Measurements from ENCODE around the gene MYEOV.

MYEOV gene

DNA sequence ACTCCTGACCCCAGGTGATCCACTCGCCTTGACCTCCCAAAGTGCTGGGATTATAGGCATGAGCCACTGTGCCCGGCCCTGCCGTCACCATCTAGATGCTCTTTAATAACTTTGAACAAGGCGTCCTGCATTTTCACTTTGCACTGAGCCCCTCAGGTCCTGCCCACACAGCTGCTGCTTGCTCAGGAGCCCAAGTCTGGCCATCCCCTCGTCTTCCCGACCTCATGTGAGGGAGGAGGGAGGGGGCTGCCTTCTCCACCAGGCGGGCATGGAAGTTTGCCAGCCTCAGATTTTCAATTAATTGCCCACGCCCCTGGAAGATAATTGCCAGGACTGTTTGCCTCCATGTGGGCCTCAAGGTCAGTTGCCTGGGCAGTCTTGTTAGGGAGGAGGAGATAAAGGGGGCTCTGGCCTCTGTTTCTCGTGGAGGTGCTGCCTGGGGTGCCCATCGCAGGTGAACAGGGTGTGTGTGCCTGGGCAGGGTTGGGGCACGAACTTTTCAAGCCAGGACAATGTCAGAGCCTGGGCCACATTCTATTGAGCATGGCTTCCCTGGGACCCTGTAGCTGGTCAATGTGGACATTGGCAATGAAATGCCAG lies 27.9 kb upstream of the MYEOV start:
- TF ChIP-seq CTCF (conservative IDR thresholded peaks at IDR 0.05; ENCODE audit: low read depth, low read length), result no peak
- DNase-seq (ENCODE audit: low read depth), result no peak
- H3K4me3 ChIP-seq (ENCODE audit: low read depth, low read length), result no peak overlapping the region

GRCh38 chr11:69267395-69267805 lies 26.6 kb upstream of the MYEOV start:
- no peak overlapping the region for H3K4me3 ChIP-seq (ENCODE audit: low read depth, low read length)
- DNase-seq (ENCODE audit: low read depth), result no peak
- TF ChIP-seq CTCF (conservative IDR thresholded peaks at IDR 0.05; ENCODE audit: low read depth, low read length), result no peak

DNA sequence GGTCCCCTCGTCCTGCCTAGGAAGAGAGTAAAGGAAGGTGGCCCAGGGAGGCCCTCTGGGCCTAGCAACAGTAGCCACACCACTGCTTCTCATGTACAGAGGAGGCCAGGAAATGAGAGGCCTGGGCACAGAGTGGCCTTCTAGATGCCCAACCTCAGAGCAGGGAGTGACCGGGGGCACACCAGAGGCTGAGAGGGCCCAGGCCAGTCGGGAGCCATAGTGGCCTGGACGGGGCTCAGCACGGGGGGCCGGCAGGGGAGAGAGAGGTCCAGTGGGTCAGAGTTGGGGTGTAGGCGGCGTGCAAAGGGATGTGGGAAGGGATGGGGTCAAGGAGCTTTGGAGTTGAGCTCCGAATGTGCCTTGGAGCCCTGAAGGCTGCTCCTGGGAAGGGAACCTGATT lies 25.0 kb upstream of the MYEOV start:
- H3K4me3 ChIP-seq (ENCODE audit: low read depth, low read length), result no peak overlapping the region
- no peak for DNase-seq (ENCODE audit: low read depth)
- no peak for TF ChIP-seq CTCF (conservative IDR thresholded peaks at IDR 0.05; ENCODE audit: low read depth, low read length)

DNA sequence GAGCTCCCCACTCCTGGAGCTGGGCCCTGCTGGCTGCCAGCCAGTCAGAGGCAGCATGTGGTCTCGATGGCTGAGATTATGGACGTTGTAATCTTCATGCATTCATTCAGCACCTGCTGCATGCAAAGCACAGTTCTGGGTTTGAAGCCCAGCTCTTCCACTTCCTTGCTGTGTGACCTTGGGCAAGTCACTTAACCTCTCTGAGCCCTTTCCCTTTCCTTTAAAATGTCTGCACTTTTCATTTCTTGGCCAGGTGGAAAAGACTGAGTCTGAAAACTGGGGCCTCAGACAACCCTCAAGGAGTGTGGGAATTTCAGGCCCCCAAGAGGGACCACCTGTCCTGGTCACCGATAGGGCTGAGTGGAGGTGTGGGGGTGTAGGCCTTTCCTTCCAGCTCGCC lies 24.6 kb upstream of the MYEOV start:
- no peak for DNase-seq (ENCODE audit: low read depth)
- H3K4me3 ChIP-seq (ENCODE audit: low read depth, low read length), result no peak overlapping the region
- TF ChIP-seq CTCF (conservative IDR thresholded peaks at IDR 0.05; ENCODE audit: low read depth, low read length), result no peak

DNA sequence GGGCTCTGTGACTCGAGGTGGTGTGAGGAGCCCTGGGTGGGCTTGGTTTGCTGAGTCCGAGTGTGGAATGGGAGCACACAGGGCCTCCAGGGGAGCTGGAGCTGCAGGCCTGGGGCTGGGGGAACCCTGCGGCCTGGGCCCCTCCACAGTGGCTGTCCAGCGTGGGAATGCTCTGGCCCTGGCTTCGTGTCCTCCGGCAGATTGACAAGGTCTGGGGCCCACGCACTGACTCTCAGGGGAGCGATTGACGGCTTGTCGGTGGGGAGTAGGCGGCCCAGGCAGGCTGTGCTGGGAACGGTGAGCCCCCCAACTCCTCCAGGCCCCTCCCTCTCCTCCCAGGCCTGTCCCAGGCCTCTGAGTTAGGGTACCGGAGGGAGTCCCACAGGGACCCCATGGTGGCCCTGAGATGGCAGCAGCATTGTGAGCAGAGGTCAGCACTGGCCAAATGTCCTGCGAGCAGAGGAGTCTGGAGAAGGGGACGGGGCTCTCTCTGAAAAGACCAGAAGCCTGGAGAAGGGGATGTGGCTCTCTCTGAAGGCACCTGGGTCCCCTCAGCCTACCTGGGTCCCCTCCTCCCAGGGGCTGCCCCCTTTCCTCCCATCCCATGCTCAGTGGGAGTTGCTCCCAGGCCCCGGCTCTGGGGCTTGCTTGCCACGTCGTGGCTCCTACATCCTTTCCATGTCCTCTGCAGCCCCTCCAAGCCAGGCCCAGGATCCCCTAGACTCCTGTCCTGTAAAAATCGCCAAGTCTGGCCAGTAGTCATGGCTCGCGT lies 23.8 kb upstream of the MYEOV start:
- no peak overlapping the region for H3K4me3 ChIP-seq (ENCODE audit: low read depth, low read length)
- TF ChIP-seq CTCF (conservative IDR thresholded peaks at IDR 0.05; ENCODE audit: low read depth, low read length), result no peak
- DNase-seq (ENCODE audit: low read depth), result no peak

DNA sequence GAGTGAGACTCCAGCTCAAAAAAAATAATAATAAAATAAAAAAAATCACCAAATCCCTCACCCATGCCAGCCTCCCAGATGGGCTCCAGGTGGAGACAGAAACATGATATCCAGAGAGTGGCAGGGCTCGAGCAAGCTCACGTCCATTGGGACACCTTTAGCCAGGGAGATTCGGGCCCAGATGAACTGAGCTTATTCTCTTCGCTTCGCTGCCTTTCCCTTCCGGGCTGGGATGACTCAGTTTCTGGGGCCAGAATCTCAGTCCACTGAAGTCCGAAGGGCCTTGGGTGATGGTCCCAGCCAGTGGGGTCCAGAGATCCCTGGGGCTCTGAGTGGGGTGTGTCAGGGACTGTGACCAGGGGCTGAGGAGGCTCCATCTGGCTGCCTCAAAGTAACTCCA lies 23.0 kb upstream of the MYEOV start:
- no peak for DNase-seq (ENCODE audit: low read depth)
- no peak overlapping the region for H3K4me3 ChIP-seq (ENCODE audit: low read depth, low read length)
- no peak for TF ChIP-seq CTCF (conservative IDR thresholded peaks at IDR 0.05; ENCODE audit: low read depth, low read length)

DNA sequence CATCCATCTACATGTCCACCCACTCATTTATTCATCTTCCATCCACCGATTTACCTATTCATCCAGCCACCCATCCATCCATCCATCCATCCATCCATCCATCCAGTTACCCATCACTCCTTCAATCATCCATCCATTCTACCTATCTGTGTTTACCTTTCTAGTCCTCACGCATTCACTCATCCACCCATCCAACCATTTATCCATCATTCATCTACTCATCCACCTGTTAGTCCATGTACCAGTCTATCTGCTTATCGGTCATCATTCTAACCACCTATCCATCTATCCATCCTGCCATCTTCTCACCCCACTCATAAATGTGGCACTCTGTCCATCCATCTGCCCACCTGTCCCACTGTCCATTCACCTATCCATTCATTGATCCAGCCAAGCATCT lies 21.9 kb upstream of the MYEOV start:
- TF ChIP-seq CTCF (conservative IDR thresholded peaks at IDR 0.05; ENCODE audit: low read depth, low read length), result no peak
- no peak for DNase-seq (ENCODE audit: low read depth)
- no peak overlapping the region for H3K4me3 ChIP-seq (ENCODE audit: low read depth, low read length)
